ENCODE data around the gene NNT. TPM values are rescaled to one million over a fixed set of nuclear protein-coding genes. Genes with fewer than 3 reads are reported as not detected.
A peak's percentile ranks its signal among the peaks of the same experiment; 100 is the strongest.
"Not testable (repeated sequence)": the region's sequence is repeated elsewhere in the genome, so short reads cannot be mapped to it uniquely, and the experiment has no call there.

NNT gene
- total and polyA plus RNA-seq, 9 of the 15 experiments (the other 6 are each of a cell fraction or from before 2014, with no cell fraction given), result 21.9 to 68.6 (median 42.2) TPM

- not testable (repeated sequence) for TF ChIP-seq PBX2 (CRISPR knock-in tag; IDR thresholded peaks at IDR 0.05; ENCODE audit: low read depth)
- TF ChIP-seq PBX2 (tag; conservative IDR thresholded peaks at IDR 0.05; ENCODE audit: low read depth), result 0 out of 2 replicates have a peak, but pooled peaks have one; percentile 6
Observed at GRCh38 chr5:43580402-43581210, 22.4 kb upstream of the NNT start (continued).

DNA sequence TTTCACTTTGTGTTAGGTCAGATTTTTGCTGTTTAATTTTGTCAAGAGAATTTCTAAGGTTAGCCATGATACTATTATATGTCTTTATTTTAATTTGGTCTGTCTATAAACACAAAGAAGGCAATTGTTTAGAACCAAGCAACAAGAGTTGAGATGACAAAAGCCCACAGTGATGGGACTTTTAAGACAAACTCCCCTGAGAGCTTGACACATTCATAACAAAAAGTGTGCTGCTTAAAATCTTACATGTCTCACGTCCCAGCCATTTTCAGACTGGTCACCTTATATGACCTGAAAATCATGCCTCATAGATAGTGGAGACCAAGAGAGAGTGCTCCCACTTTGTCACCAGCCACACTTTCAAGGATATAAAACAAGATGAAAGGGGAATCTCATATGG is 21.6 kb upstream of the NNT start:
- Histone ChIP-seq H4K20me1 (replicated peaks; ENCODE audit: control insufficient read depth, insufficient read depth, low read length) (no peaks in the 10 kb centered on the region), H3K36me3 (ENCODE audit: control insufficient read depth, insufficient read depth, low read length) (peaks cover 11% of the 10 kb centered on the region; the same call in 1 of the 3 replicates), H3K4me1 (replicated peaks in 1 of 2; ENCODE audit: control insufficient read depth in 2 of 2, insufficient read depth in 2 of 2, low read length in 2 of 2) (no peaks in the 10 kb centered on the region), H3K27ac (ENCODE audit: extremely low read depth, low read depth, low read length) (no peak overlapping the region), H3K9me3 (replicated peaks; ENCODE audit: control insufficient read depth, insufficient read depth, low read depth, low read length) (no peaks in the 10 kb centered on the region), H3K9me1 (ENCODE audit: control insufficient read depth, insufficient read depth, low read length) (no peaks in the 10 kb centered on the region), H3K79me2 (ENCODE audit: control insufficient read depth, insufficient read depth, low read length) (no peaks in the 10 kb centered on the region), H3K4me2 (ENCODE audit: insufficient read depth, low read length) (no peak overlapping the region), H3K4me3 (no peak overlapping the region), H3K9ac (ENCODE audit: insufficient read depth in 1 of 2, low read depth in 2 of 2, low read length in 2 of 2) (no peak overlapping the region), H3K27me3 (ENCODE audit: control insufficient read depth in 2 of 2, insufficient read depth in 2 of 2, low read length in 2 of 2) (no peaks in the 10 kb centered on the region), H2AFZ (ENCODE audit: low read depth, low read length) (no peak overlapping the region)
- intact Hi-C loops (cut with micrococcal nuclease) (no loop called here), in situ Hi-C loops (cut with MboI) (no loop called here)
- ChIA-PET POLR2A (no interaction called here), CTCF (ENCODE audit: low intra/inter-chr PET ratio) (no interaction called here)
- DNase-seq (ENCODE audit: extremely low read depth in 1 of 4, low spot score in 3 of 4) (no peak), FAIRE-seq (no peak), ATAC-seq (no peak)
- 44% methylated on average over 1 of the region's 1 CpG for WGBS (ENCODE audit: insufficient coverage, low coverage, missing lambda C conversion rate)
- no TSS peak for BruUV-seq (replicated peaks)
- no peak for TF ChIP-seq ZNF586 (CRISPR knock-in tag; conservative IDR thresholded peaks at IDR 0.05)
- no peak for TF ChIP-seq PRMT5 (CRISPR knock-in tag; IDR thresholded peaks at IDR 0.05)
- TF ChIP-seq, protein P1, sequence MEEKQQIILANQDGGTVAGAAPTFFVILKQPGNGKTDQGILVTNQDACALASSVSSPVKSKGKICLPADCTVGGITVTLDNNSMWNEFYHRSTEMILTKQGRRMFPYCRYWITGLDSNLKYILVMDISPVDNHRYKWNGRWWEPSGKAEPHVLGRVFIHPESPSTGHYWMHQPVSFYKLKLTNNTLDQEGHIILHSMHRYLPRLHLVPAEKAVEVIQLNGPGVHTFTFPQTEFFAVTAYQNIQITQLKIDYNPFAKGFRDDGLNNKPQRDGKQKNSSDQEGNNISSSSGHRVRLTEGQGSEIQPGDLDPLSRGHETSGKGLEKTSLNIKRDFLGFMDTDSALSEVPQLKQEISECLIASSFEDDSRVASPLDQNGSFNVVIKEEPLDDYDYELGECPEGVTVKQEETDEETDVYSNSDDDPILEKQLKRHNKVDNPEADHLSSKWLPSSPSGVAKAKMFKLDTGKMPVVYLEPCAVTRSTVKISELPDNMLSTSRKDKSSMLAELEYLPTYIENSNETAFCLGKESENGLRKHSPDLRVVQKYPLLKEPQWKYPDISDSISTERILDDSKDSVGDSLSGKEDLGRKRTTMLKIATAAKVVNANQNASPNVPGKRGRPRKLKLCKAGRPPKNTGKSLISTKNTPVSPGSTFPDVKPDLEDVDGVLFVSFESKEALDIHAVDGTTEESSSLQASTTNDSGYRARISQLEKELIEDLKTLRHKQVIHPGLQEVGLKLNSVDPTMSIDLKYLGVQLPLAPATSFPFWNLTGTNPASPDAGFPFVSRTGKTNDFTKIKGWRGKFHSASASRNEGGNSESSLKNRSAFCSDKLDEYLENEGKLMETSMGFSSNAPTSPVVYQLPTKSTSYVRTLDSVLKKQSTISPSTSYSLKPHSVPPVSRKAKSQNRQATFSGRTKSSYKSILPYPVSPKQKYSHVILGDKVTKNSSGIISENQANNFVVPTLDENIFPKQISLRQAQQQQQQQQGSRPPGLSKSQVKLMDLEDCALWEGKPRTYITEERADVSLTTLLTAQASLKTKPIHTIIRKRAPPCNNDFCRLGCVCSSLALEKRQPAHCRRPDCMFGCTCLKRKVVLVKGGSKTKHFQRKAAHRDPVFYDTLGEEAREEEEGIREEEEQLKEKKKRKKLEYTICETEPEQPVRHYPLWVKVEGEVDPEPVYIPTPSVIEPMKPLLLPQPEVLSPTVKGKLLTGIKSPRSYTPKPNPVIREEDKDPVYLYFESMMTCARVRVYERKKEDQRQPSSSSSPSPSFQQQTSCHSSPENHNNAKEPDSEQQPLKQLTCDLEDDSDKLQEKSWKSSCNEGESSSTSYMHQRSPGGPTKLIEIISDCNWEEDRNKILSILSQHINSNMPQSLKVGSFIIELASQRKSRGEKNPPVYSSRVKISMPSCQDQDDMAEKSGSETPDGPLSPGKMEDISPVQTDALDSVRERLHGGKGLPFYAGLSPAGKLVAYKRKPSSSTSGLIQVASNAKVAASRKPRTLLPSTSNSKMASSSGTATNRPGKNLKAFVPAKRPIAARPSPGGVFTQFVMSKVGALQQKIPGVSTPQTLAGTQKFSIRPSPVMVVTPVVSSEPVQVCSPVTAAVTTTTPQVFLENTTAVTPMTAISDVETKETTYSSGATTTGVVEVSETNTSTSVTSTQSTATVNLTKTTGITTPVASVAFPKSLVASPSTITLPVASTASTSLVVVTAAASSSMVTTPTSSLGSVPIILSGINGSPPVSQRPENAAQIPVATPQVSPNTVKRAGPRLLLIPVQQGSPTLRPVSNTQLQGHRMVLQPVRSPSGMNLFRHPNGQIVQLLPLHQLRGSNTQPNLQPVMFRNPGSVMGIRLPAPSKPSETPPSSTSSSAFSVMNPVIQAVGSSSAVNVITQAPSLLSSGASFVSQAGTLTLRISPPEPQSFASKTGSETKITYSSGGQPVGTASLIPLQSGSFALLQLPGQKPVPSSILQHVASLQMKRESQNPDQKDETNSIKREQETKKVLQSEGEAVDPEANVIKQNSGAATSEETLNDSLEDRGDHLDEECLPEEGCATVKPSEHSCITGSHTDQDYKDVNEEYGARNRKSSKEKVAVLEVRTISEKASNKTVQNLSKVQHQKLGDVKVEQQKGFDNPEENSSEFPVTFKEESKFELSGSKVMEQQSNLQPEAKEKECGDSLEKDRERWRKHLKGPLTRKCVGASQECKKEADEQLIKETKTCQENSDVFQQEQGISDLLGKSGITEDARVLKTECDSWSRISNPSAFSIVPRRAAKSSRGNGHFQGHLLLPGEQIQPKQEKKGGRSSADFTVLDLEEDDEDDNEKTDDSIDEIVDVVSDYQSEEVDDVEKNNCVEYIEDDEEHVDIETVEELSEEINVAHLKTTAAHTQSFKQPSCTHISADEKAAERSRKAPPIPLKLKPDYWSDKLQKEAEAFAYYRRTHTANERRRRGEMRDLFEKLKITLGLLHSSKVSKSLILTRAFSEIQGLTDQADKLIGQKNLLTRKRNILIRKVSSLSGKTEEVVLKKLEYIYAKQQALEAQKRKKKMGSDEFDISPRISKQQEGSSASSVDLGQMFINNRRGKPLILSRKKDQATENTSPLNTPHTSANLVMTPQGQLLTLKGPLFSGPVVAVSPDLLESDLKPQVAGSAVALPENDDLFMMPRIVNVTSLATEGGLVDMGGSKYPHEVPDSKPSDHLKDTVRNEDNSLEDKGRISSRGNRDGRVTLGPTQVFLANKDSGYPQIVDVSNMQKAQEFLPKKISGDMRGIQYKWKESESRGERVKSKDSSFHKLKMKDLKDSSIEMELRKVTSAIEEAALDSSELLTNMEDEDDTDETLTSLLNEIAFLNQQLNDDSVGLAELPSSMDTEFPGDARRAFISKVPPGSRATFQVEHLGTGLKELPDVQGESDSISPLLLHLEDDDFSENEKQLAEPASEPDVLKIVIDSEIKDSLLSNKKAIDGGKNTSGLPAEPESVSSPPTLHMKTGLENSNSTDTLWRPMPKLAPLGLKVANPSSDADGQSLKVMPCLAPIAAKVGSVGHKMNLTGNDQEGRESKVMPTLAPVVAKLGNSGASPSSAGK (IDR thresholded peaks at IDR 0.05), result no peak
- no peak for TF ChIP-seq ZFX (CRISPR knock-in tag; IDR thresholded peaks at IDR 0.05)

All from K562 (cell line).